Esophagus muscularis mucosa (tissue), 4 donors: ENCODE measurements around the gene ACRV1. TPM values are rescaled to one million over a fixed set of nuclear protein-coding genes. Genes with fewer than 3 reads are reported as not detected.

ENCODE experiments used
- DNase-seq: peaks from one replicate; pipeline ENCODE4 v3.0.0-alpha.2; 2017; ENCODE audit errors: extremely low spot score
- H3K27ac ChIP-seq, 4 donors: fragments of 200-600 bp; sonication (generic); replicated peaks in 1 of 4; 1 replicate in 3 of 4; 2 replicates in 1 of 4; pipeline ENCODE4 v1.5.1; 2016 to 2019; ENCODE audit warnings: mild to moderate bottlenecking in 1 of 4
- H3K27me3 ChIP-seq, 4 donors: fragments of 200-600 bp; sonication (generic); one replicate each; pipeline versions ENCODE4 v1.5.1 to v1.6.0; 2016 to 2019
- H3K36me3 ChIP-seq, 4 donors: fragments of 200-600 bp; sonication (generic); one replicate each; pipeline ENCODE4 v1.5.1; 2016 to 2019
- H3K4me1 ChIP-seq, 4 donors: fragments of 200-600 bp; sonication (generic); one replicate each; pipeline ENCODE4 v1.5.1; 2016 to 2019
- H3K4me3 ChIP-seq, 4 donors: fragments of 200-600 bp; sonication (generic); 1 replicate in 2 of 4; 2 replicates in 2 of 4; pipeline ENCODE4 v1.5.1; 2016 to 2019; ENCODE audit warnings: mild to moderate bottlenecking in 4 of 4, moderate library complexity in 1 of 4
- H3K9me3 ChIP-seq, 4 donors: fragments of 200-600 bp; sonication (generic); 1 replicate in 3 of 4; 2 replicates in 1 of 4; pipeline ENCODE4 v1.5.1; 2016 to 2019
- EP300 ChIP-seq: sonication (generic); formaldehyde crosslinking; IDR thresholded peaks from one replicate; pipeline ENCODE4 v1.6.1; 2017; ENCODE audit warnings: antibody characterized with exemption
- POLR2A ChIP-seq: fragments of 450-650 bp; IDR thresholded peaks from one replicate; pipeline ENCODE4 v1.6.1; 2017; ENCODE audit warnings: antibody characterized with exemption, moderate library complexity, mild to moderate bottlenecking, low read depth
- POLR2AphosphoS5 ChIP-seq, 2 donors: sonication (generic); formaldehyde crosslinking; IDR thresholded peaks; one replicate each; pipeline ENCODE4 v1.6.1; 2017; ENCODE audit warnings: antibody characterized with exemption in 2 of 2
- WGBS: methylation state at CpG from one replicate; pipeline ENCODE4 v1.1.5; 2018; 5-methylcytosine and 5-hydroxymethylcytosine counted together
- intact Hi-C: fragments of 100-400 bp; cut with DNase I; formaldehyde crosslinking; loops from one replicate; pipeline ENCODE4 v1.15.1; 2023
- total RNA-seq, 4 donors: library from RNA; depleted of rRNA; stranded (reverse); fragments of >200 nt; gene quantifications; one replicate each; pipeline versions ENCODE4 v1.1.0 to v1.2.1, GENCODE V29; 2016
- TF ChIP-seq, protein P1 (sequence below), 3 experiments: fragments of 200-600 bp in 2 of 3; fragments of 450-650 bp in 1 of 3; sonication (generic) in 2 of 3; IDR thresholded peaks; one replicate each; pipeline ENCODE4 v1.5.1; 2017 to 2019; ENCODE audit warnings: antibody characterized with exemption in 3 of 3, mild to moderate bottlenecking in 2 of 3, moderate library complexity in 1 of 3

Gene ACRV1
- total RNA-seq, 4 donors from 2014 or later, result not detected

DNA sequence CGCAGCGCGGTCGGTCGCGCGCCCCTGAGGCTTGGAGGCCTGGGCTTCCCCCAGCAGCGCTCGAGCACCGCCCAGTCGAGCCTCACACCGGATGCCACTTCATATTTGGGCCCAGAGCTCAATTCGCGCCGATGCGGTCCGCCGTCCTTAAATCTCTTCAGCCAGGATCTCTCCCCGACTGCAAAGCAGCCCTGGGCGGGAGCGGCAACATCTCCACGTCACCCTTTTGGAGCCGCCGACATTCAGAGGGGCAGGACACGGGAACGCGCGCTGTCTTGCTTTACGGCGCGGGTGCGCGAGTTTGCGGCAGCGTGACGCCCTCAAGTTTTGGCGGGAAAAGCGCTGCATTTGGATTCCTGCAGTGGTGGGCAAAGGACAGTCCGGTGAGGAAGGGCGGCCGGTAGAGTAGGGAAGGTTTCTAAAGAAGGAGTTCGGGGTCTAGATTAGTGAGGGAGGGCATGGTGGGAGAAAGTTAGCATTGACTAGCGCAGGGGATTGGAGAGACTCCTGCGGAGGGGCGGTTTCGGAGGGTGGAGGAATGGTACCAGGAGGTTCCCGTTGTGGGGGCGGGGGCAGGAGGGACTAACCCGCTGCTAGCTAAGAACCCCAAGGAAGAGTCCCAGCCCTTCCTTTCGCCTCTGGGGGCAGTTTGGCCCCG, 54.9 kb downstream of the ACRV1 start:
- Histone ChIP-seq H3K27ac (peak overlapping the region; percentile 90 to 95 (median 92)), H3K9me3 (no peaks in the 10 kb centered on the region), H3K4me1 (peaks cover 14 to 33% (median 24%) of the 10 kb centered on the region in 4 donors), H3K27me3 (no peaks in the 10 kb centered on the region), H3K36me3 (peaks cover 5 to 13% (median 9%) of the 10 kb centered on the region in 4 donors), H3K4me3 (peak overlapping the region; percentile 64 to 87 (median 68))
- DNase-seq, result peak; percentile 94
- WGBS, result under 1% methylated on average over 28 of the region's 51 CpGs
- intact Hi-C loops, result loop anchor here (10.0 kb wide), 1 partner anchor 131 kb away; the partner anchor contains the start of gene FEZ1
- TF ChIP-seq POLR2AphosphoS5 (IDR thresholded peaks at IDR 0.05), result peak; percentile 89 to 90
- no peak for TF ChIP-seq EP300
- TF ChIP-seq, protein P1, sequence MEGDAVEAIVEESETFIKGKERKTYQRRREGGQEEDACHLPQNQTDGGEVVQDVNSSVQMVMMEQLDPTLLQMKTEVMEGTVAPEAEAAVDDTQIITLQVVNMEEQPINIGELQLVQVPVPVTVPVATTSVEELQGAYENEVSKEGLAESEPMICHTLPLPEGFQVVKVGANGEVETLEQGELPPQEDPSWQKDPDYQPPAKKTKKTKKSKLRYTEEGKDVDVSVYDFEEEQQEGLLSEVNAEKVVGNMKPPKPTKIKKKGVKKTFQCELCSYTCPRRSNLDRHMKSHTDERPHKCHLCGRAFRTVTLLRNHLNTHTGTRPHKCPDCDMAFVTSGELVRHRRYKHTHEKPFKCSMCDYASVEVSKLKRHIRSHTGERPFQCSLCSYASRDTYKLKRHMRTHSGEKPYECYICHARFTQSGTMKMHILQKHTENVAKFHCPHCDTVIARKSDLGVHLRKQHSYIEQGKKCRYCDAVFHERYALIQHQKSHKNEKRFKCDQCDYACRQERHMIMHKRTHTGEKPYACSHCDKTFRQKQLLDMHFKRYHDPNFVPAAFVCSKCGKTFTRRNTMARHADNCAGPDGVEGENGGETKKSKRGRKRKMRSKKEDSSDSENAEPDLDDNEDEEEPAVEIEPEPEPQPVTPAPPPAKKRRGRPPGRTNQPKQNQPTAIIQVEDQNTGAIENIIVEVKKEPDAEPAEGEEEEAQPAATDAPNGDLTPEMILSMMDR (IDR thresholded peaks at IDR 0.05), result no peak

DNA sequence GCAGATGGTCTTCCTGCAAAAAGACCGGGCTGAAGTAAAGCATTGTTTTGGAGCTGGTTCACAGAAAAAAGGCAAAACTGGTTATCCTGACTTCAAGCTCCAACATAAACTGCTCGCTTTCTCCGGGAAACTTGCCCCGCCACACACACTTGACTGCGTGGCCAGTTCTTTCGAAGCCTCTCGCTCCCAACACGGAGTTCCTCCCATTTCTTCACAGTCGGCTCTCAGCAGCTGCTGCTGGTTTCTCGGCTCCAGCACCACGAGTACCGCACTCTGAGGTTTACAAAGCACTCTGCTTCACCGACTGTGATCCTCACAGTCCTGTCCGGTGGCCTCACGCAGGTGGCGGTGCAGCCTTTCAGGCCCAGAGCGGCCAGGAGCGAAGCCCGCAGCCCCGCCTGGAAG, 55.4 kb downstream of the ACRV1 start:
- TF ChIP-seq EP300 (no peak), POLR2A (no peak), POLR2AphosphoS5 (IDR thresholded peaks at IDR 0.05) (no peak)
- TF ChIP-seq, protein P1 (IDR thresholded peaks at IDR 0.05), result no peak
- H3K9me3 ChIP-seq, result no peaks in the 10 kb centered on the region
- H3K27ac ChIP-seq, result peak overlapping the region; percentile 90 to 95 (median 92)
- H3K4me3 ChIP-seq, result peak overlapping the region; percentile 64 to 87 (median 68)
- WGBS, result 1% methylated on average over 12 of the region's 20 CpGs
- no peak for DNase-seq
- peaks cover 14 to 33% (median 24%) of the 10 kb centered on the region in 4 donors for H3K4me1 ChIP-seq
- peaks cover 8 to 18% (median 14%) of the 10 kb centered on the region in 4 donors for H3K36me3 ChIP-seq
- intact Hi-C loops, result loop anchor here (10.0 kb wide), 1 partner anchor 130 kb away; the partner anchor contains the start of gene FEZ1
- no peaks in the 10 kb centered on the region for H3K27me3 ChIP-seq

DNA sequence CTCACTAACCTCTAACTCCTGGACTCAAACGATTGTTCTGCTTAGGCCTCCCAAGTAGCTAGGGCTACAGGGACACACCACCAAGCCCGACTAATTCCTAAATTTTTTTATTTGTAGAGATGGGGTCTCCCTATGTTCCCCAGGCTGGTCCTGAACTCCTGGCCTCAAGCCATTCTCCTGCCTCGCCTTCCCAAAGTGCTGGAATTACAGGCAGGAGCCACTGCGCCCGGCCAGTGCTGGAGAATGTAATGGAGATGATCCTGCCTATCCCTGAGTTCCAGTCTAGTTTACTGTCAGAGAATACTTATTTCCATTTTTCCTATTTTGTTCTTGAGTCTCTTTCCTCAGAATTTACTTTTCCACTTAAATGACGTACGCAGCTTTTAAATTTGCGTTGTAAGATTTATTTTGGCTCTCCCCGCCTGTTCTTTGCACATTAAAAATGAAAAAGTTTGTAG, 55.9 kb downstream of the ACRV1 start, which contains the start of gene CHEK1:
Gene CHEK1, plus strand, starts transcription at position 408 of the 458 bp plus-strand sequence. CDS start 1,606 bp downstream, outside the sequence.
- TF ChIP-seq EP300, result no peak
- no peak for TF ChIP-seq POLR2A
- TF ChIP-seq, protein P1 (IDR thresholded peaks at IDR 0.05), result no peak
- TF ChIP-seq POLR2AphosphoS5 (IDR thresholded peaks at IDR 0.05), result no peak
- H3K27me3 ChIP-seq, result no peaks in the 10 kb centered on the region
- H3K36me3 ChIP-seq, result peaks cover 12 to 23% (median 19%) of the 10 kb centered on the region in 4 donors
- WGBS, result 58% methylated on average over 9 of the region's 9 CpGs
- H3K27ac ChIP-seq, result peak within 1 kb of the TSS; percentile 90 to 95 (median 92)
- H3K9me3 ChIP-seq, result no peaks in the 10 kb centered on the region
- H3K4me1 ChIP-seq, result peaks cover 14 to 33% (median 24%) of the 10 kb centered on the region in 4 donors
- H3K4me3 ChIP-seq, result peak within 1 kb of the TSS; percentile 64 to 87 (median 68)
- no peak for DNase-seq
- intact Hi-C loops, result loop anchor here (10.0 kb wide), 1 partner anchor 130 kb away; the partner anchor contains the start of gene FEZ1

- H3K4me3 ChIP-seq, result no peak overlapping the region
- H3K27me3 ChIP-seq, result no peaks in the 10 kb centered on the region
- H3K27ac ChIP-seq, result no peak overlapping the region
- 64% methylated on average over 1 of the region's 1 CpG for WGBS
- H3K4me1 ChIP-seq, result peaks cover 14 to 33% (median 24%) of the 10 kb centered on the region in 4 donors
- DNase-seq, result no peak
- peaks cover 29 to 40% (median 36%) of the 10 kb centered on the region in 4 donors for H3K36me3 ChIP-seq
- TF ChIP-seq, protein P1 (IDR thresholded peaks at IDR 0.05), result no peak
- TF ChIP-seq EP300 (no peak), POLR2A (no peak), POLR2AphosphoS5 (IDR thresholded peaks at IDR 0.05) (no peak)
- no peaks in the 10 kb centered on the region for H3K9me3 ChIP-seq
- intact Hi-C loops, result loop anchor here (10.0 kb wide), 1 partner anchor 128 kb away; the partner anchor contains the start of gene FEZ1
Measured at GRCh38 chr11:125623064-125623463, 57.6 kb downstream of the ACRV1 start.
